GM12878 (cell line): ENCODE results near the gene NF1.

Experiments used
- BACH1 ChIP-seq: fragments of 450-650 bp; IDR thresholded peaks from 2 replicates; pipeline ENCODE4 v1.6.1; 2017; ENCODE audit warnings: mild to moderate bottlenecking, borderline replicate concordance
- EP300 ChIP-seq, 2 experiments: fragments of 150-350 bp in 1 of 2; IDR thresholded peaks; 2 replicates each; pipeline ENCODE4 v1.6.1; 2011 to 2012; ENCODE audit warnings: low read depth in 2 of 2, low read length in 2 of 2, borderline replicate concordance in 1 of 2, improper control_type of control experiment in 1 of 2, inconsistent platforms in 1 of 2; ENCODE audit not compliant: control insufficient read depth in 1 of 2
- FOXK2 ChIP-seq: fragments of 450-650 bp; IDR thresholded peaks from 2 replicates; pipeline ENCODE4 v1.6.1; 2017; ENCODE audit warnings: mild to moderate bottlenecking, moderate library complexity
- GABPA ChIP-seq: IDR thresholded peaks from 2 replicates; pipeline ENCODE4 v1.6.1; 2014; ENCODE audit warnings: antibody characterized with exemption, low read depth, mild to moderate bottlenecking, inconsistent platforms
- NFIC ChIP-seq: IDR thresholded peaks from 2 replicates; pipeline ENCODE4 v1.6.1; 2012; ENCODE audit warnings: low read depth, mild to moderate bottlenecking, inconsistent platforms, low read length, moderate library complexity
- NFYB ChIP-seq: IDR thresholded peaks from 2 replicates; pipeline ENCODE4 v1.6.1; 2011; ENCODE audit warnings: low read depth, mild to moderate bottlenecking, low read length, improper control_type of control experiment, moderate library complexity; ENCODE audit not compliant: insufficient read depth
- POLR2A ChIP-seq: IDR thresholded peaks from 2 replicates; pipeline ENCODE4 v1.6.1; 2011; ENCODE audit warnings: low read depth, mild to moderate bottlenecking, low read length
- POU2F2 ChIP-seq: IDR thresholded peaks from 3 replicates; pipeline ENCODE4 v1.6.1; 2011; ENCODE audit warnings: low read depth, mild to moderate bottlenecking, low read length, borderline replicate concordance
- RBBP5 ChIP-seq: fragments of 200-600 bp; sonication (generic); conservative IDR thresholded peaks from 2 replicates; pipeline ENCODE4 v1.6.1; 2016
- SUZ12 ChIP-seq: fragments of 200-600 bp; sonication (generic); IDR thresholded peaks from one replicate; pipeline ENCODE4 v1.6.1; 2018; ENCODE audit warnings: antibody characterized with exemption, mild to moderate bottlenecking; ENCODE audit not compliant: unreplicated experiment
- TF ChIP-seq, protein P1 (sequence below), 3 experiments: IDR thresholded peaks in 2 of 3; conservative IDR thresholded peaks in 1 of 3; 2 replicates each; pipeline ENCODE4 v1.5.1; 2011; ENCODE audit warnings: low read depth in 3 of 3, low read length in 3 of 3, mild to moderate bottlenecking in 3 of 3, control low read depth in 2 of 3, moderate library complexity in 2 of 3, inconsistent platforms in 1 of 3, mixed read lengths in 1 of 3; ENCODE audit not compliant: control insufficient read depth in 2 of 3, insufficient read depth in 1 of 3; ENCODE audit errors: extremely low read depth in 1 of 3
- TF ChIP-seq, protein P2 (sequence below): fragments of 450-650 bp; IDR thresholded peaks from 2 replicates; pipeline ENCODE4 v1.6.1; 2016; ENCODE audit warnings: mild to moderate bottlenecking, moderate library complexity, borderline replicate concordance

DNA sequence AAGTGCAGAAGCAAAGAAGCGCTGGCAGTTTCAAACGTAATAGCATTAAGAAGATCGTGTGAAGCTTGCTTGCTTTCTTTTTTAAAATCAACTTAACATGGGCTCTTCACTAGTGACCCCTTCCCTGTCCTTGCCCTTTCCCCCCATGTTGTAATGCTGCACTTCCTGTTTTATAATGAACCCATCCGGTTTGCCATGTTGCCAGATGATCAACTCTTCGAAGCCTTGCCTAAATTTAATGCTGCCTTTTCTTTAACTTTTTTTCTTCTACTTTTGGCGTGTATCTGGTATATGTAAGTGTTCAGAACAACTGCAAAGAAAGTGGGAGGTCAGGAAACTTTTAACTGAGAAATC, 279.3 kb downstream of the NF1 start:
- TF ChIP-seq, protein P1, sequence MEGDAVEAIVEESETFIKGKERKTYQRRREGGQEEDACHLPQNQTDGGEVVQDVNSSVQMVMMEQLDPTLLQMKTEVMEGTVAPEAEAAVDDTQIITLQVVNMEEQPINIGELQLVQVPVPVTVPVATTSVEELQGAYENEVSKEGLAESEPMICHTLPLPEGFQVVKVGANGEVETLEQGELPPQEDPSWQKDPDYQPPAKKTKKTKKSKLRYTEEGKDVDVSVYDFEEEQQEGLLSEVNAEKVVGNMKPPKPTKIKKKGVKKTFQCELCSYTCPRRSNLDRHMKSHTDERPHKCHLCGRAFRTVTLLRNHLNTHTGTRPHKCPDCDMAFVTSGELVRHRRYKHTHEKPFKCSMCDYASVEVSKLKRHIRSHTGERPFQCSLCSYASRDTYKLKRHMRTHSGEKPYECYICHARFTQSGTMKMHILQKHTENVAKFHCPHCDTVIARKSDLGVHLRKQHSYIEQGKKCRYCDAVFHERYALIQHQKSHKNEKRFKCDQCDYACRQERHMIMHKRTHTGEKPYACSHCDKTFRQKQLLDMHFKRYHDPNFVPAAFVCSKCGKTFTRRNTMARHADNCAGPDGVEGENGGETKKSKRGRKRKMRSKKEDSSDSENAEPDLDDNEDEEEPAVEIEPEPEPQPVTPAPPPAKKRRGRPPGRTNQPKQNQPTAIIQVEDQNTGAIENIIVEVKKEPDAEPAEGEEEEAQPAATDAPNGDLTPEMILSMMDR (IDR thresholded peaks at IDR 0.05 in 2 of 3, conservative IDR thresholded peaks at IDR 0.05 in 1 of 3; ENCODE audit: control insufficient read depth in 2 of 3, extremely low read depth in 1 of 3, insufficient read depth in 1 of 3, low read depth in 3 of 3, low read length in 3 of 3), result no peak
- no peak for TF ChIP-seq FOXK2
- TF ChIP-seq RBBP5, result no peak
- TF ChIP-seq GABPA, result no peak
- TF ChIP-seq SUZ12, result no peak
- TF ChIP-seq NFIC, result no peak
- TF ChIP-seq BACH1, result no peak
- TF ChIP-seq, protein P2, sequence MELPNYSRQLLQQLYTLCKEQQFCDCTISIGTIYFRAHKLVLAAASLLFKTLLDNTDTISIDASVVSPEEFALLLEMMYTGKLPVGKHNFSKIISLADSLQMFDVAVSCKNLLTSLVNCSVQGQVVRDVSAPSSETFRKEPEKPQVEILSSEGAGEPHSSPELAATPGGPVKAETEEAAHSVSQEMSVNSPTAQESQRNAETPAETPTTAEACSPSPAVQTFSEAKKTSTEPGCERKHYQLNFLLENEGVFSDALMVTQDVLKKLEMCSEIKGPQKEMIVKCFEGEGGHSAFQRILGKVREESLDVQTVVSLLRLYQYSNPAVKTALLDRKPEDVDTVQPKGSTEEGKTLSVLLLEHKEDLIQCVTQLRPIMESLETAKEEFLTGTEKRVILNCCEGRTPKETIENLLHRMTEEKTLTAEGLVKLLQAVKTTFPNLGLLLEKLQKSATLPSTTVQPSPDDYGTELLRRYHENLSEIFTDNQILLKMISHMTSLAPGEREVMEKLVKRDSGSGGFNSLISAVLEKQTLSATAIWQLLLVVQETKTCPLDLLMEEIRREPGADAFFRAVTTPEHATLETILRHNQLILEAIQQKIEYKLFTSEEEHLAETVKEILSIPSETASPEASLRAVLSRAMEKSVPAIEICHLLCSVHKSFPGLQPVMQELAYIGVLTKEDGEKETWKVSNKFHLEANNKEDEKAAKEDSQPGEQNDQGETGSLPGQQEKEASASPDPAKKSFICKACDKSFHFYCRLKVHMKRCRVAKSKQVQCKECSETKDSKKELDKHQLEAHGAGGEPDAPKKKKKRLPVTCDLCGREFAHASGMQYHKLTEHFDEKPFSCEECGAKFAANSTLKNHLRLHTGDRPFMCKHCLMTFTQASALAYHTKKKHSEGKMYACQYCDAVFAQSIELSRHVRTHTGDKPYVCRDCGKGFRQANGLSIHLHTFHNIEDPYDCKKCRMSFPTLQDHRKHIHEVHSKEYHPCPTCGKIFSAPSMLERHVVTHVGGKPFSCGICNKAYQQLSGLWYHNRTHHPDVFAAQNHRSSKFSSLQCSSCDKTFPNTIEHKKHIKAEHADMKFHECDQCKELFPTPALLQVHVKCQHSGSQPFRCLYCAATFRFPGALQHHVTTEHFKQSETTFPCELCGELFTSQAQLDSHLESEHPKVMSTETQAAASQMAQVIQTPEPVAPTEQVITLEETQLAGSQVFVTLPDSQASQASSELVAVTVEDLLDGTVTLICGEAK, result no peak
- TF ChIP-seq EP300 (IDR thresholded peaks at IDR 0.05; ENCODE audit: borderline replicate concordance in 1 of 2, control insufficient read depth in 1 of 2, low read depth in 2 of 2, low read length in 2 of 2), result no peak
- TF ChIP-seq POU2F2, result no peak
- TF ChIP-seq NFYB, result no peak
- TF ChIP-seq POLR2A, result no peak
